GM12878 (cell line): Measurements from ENCODE around the gene TRIM67.

ENCODE experiments used
- BMI1 ChIP-seq: fragments of 450-650 bp; IDR thresholded peaks from 2 replicates; pipeline ENCODE4 v1.6.1; 2016; ENCODE audit warnings: mild to moderate bottlenecking, moderate library complexity, borderline replicate concordance
- EP300 ChIP-seq, 2 experiments: fragments of 150-350 bp in 1 of 2; IDR thresholded peaks; 2 replicates each; pipeline ENCODE4 v1.6.1; 2011 to 2012; ENCODE audit warnings: low read depth in 2 of 2, low read length in 2 of 2, borderline replicate concordance in 1 of 2, improper control_type of control experiment in 1 of 2, inconsistent platforms in 1 of 2; ENCODE audit not compliant: control insufficient read depth in 1 of 2
- NR2C2 ChIP-seq: IDR thresholded peaks from 2 replicates; pipeline ENCODE4 v1.6.1; 2011; ENCODE audit warnings: borderline replicate concordance, low read depth; ENCODE audit not compliant: control insufficient read depth, insufficient read length
- PML ChIP-seq: IDR thresholded peaks from 2 replicates; pipeline ENCODE4 v1.6.1; 2012; ENCODE audit warnings: low read length, inconsistent platforms
- SIN3A ChIP-seq: IDR thresholded peaks from 2 replicates; pipeline ENCODE4 v1.6.1; 2012; ENCODE audit warnings: low read depth, low read length, improper control_type of control experiment
- YY1 ChIP-seq: IDR thresholded peaks from 2 replicates; pipeline ENCODE4 v1.6.1; 2011; ENCODE audit warnings: low read depth, mild to moderate bottlenecking, low read length
- TF ChIP-seq, protein P1 (sequence below): IDR thresholded peaks from 2 replicates; pipeline ENCODE4 v1.6.1; 2012; ENCODE audit warnings: low read depth, low read length, improper control_type of control experiment
- TF ChIP-seq, protein P2 (sequence below), 3 experiments: IDR thresholded peaks in 2 of 3; conservative IDR thresholded peaks in 1 of 3; 2 replicates each; pipeline ENCODE4 v1.5.1; 2011; ENCODE audit warnings: low read depth in 3 of 3, low read length in 3 of 3, mild to moderate bottlenecking in 3 of 3, control low read depth in 2 of 3, moderate library complexity in 2 of 3, inconsistent platforms in 1 of 3, mixed read lengths in 1 of 3; ENCODE audit not compliant: control insufficient read depth in 2 of 3, insufficient read depth in 1 of 3; ENCODE audit errors: extremely low read depth in 1 of 3

DNA sequence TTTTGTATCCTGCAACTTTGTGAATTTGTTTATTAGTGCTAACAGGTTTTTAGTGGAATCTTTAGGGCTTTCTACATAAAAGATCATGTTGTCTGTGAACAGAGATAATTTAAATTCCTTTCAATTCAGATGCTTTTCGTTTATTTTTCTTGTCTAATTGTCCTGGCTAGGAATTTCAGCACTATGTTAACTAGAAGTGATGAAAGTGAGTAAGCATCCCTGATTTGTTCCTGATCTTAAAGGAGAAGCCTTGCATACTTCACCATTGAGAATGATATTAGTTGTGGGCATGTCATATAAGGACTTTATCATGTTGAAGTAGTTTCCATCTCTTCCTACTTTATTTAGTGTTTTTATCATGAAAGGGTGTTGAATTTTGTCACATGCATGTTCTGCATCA, 23.6 kb upstream of the TRIM67 start:
- TF ChIP-seq EP300 (IDR thresholded peaks at IDR 0.05; ENCODE audit: borderline replicate concordance in 1 of 2, control insufficient read depth in 1 of 2, low read depth in 2 of 2, low read length in 2 of 2) = no peak
- no peak for TF ChIP-seq BMI1
- TF ChIP-seq YY1 = no peak
- TF ChIP-seq PML = no peak
- TF ChIP-seq, protein P1, sequence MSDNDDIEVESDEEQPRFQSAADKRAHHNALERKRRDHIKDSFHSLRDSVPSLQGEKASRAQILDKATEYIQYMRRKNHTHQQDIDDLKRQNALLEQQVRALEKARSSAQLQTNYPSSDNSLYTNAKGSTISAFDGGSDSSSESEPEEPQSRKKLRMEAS = no peak
- TF ChIP-seq NR2C2 = no peak
- TF ChIP-seq, protein P2, sequence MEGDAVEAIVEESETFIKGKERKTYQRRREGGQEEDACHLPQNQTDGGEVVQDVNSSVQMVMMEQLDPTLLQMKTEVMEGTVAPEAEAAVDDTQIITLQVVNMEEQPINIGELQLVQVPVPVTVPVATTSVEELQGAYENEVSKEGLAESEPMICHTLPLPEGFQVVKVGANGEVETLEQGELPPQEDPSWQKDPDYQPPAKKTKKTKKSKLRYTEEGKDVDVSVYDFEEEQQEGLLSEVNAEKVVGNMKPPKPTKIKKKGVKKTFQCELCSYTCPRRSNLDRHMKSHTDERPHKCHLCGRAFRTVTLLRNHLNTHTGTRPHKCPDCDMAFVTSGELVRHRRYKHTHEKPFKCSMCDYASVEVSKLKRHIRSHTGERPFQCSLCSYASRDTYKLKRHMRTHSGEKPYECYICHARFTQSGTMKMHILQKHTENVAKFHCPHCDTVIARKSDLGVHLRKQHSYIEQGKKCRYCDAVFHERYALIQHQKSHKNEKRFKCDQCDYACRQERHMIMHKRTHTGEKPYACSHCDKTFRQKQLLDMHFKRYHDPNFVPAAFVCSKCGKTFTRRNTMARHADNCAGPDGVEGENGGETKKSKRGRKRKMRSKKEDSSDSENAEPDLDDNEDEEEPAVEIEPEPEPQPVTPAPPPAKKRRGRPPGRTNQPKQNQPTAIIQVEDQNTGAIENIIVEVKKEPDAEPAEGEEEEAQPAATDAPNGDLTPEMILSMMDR (IDR thresholded peaks at IDR 0.05 in 2 of 3, conservative IDR thresholded peaks at IDR 0.05 in 1 of 3; ENCODE audit: control insufficient read depth in 2 of 3, extremely low read depth in 1 of 3, insufficient read depth in 1 of 3, low read depth in 3 of 3, low read length in 3 of 3) = no peak
- TF ChIP-seq SIN3A = no peak
